DOHH2 (cell line): ENCODE results near the gene MKRN2.

Experiments used
- H3F3A ChIP-seq: fragments of 200-600 bp; sonication (generic), shearing (Covaris generic); 2 replicates; pipeline ENCODE4 v1.6.0; 2016; ENCODE audit warnings: antibody characterized with exemption, mild to moderate bottlenecking; ENCODE audit not compliant: control insufficient read depth, insufficient read depth
- H3K27ac ChIP-seq: fragments of 200-600 bp; sonication (generic); 2 replicates; pipeline ENCODE4 v1.5.1; 2014; ENCODE audit warnings: low read depth, mild to moderate bottlenecking, low read length, moderate library complexity
- H3K27me3 ChIP-seq: fragments of 200-600 bp; sonication (generic); 2 replicates; pipeline ENCODE4 v1.6.1; 2014; ENCODE audit warnings: mild to moderate bottlenecking, low read length, mixed read lengths; ENCODE audit not compliant: control insufficient read depth
- H3K36me3 ChIP-seq: fragments of 200-600 bp; sonication (generic); 2 replicates; pipeline ENCODE4 v1.6.1; 2014; ENCODE audit warnings: mild to moderate bottlenecking, low read length, moderate library complexity, mixed read lengths; ENCODE audit not compliant: control insufficient read depth
- H3K4me1 ChIP-seq: fragments of 200-600 bp; sonication (generic); 2 replicates; pipeline ENCODE4 v1.6.1; 2014; ENCODE audit warnings: mild to moderate bottlenecking, low read length, mixed read lengths; ENCODE audit not compliant: control insufficient read depth
- H3K4me2 ChIP-seq: fragments of 200-600 bp; sonication (generic); 2 replicates; pipeline ENCODE4 v1.6.0; 2014; ENCODE audit warnings: mild to moderate bottlenecking, low read length, moderate library complexity
- H3K4me3 ChIP-seq: fragments of 200-600 bp; sonication (generic); 2 replicates; pipeline ENCODE4 v1.5.1; 2014; ENCODE audit warnings: mild to moderate bottlenecking, low read length, mixed read lengths
- H3K79me2 ChIP-seq: fragments of 200-600 bp; sonication (generic); 2 replicates; pipeline ENCODE4 v1.6.1; 2014; ENCODE audit warnings: mild to moderate bottlenecking, low read length, mixed read lengths; ENCODE audit not compliant: control insufficient read depth
- H3K9me2 ChIP-seq: fragments of 200-600 bp; sonication (generic); replicated peaks from 2 replicates; pipeline ENCODE4 v1.6.1; 2014; ENCODE audit warnings: mild to moderate bottlenecking, low read length, mixed read lengths; ENCODE audit not compliant: control insufficient read depth
- H3K9me3 ChIP-seq: fragments of 200-600 bp; sonication (generic); 2 replicates; pipeline ENCODE4 v1.6.1; 2014; ENCODE audit warnings: antibody characterized with exemption, low read length, mixed read lengths; ENCODE audit not compliant: control insufficient read depth, insufficient read depth
- H4K20me1 ChIP-seq: fragments of 200-600 bp; sonication (generic); 2 replicates; pipeline ENCODE4 v1.6.0; 2014; ENCODE audit warnings: low read depth, mild to moderate bottlenecking, antibody characterized with exemption, low read length, moderate library complexity; ENCODE audit not compliant: control insufficient read depth, insufficient read depth
- CTCF ChIP-seq: fragments of 200-600 bp; sonication (generic); IDR thresholded peaks from one replicate; pipeline ENCODE4 v1.5.1; 2014; ENCODE audit warnings: antibody characterized with exemption, mild to moderate bottlenecking, low read depth, low read length; ENCODE audit not compliant: poor library complexity, severe bottlenecking
- EZH2phosphoT487 ChIP-seq: fragments of 200-600 bp; sonication (generic); IDR thresholded peaks from 2 replicates; pipeline ENCODE4 v1.6.1; 2017; ENCODE audit warnings: borderline replicate concordance, mild to moderate bottlenecking, antibody characterized with exemption, low read length, moderate library complexity, mixed read lengths

Gene MKRN2

GRCh38 chr3:12591997-12592715 lies 35.3 kb downstream of the MKRN2 start:
- Histone ChIP-seq H3K79me2 (no peaks in the 10 kb centered on the region), H3K4me1 (no peaks in the 10 kb centered on the region), H3F3A (peaks cover 7% of the 10 kb centered on the region), H3K27me3 (no peaks in the 10 kb centered on the region), H3K4me3 (no peak overlapping the region), H3K27ac (no peak overlapping the region), H3K9me2 (no peaks in the 10 kb centered on the region), H4K20me1 (no peaks in the 10 kb centered on the region), H3K4me2 (no peak overlapping the region), H3K36me3 (peaks cover 83% of the 10 kb centered on the region), H3K9me3 (no peaks in the 10 kb centered on the region)
- no peak for TF ChIP-seq CTCF
- no peak for TF ChIP-seq EZH2phosphoT487

- peaks cover 83% of the 10 kb centered on the region for H3K36me3 ChIP-seq
- H3K27me3 ChIP-seq, result no peaks in the 10 kb centered on the region
- no peak for TF ChIP-seq CTCF
- no peak for TF ChIP-seq EZH2phosphoT487
- no peaks in the 10 kb centered on the region for H3K4me1 ChIP-seq
- no peaks in the 10 kb centered on the region for H4K20me1 ChIP-seq
- H3K79me2 ChIP-seq, result no peaks in the 10 kb centered on the region
- H3K9me2 ChIP-seq, result no peaks in the 10 kb centered on the region
- 0 out of 2 replicates have a peak, but pooled peaks cover 2% of the 10 kb centered on the region for H3F3A ChIP-seq
- no peak overlapping the region for H3K27ac ChIP-seq
- H3K4me3 ChIP-seq, result no peak overlapping the region
- no peak overlapping the region for H3K4me2 ChIP-seq
- H3K9me3 ChIP-seq, result no peaks in the 10 kb centered on the region
These were observed 36.6 kb downstream of the MKRN2 start for GRCh38 chr3:12593473-12593872.

DNA sequence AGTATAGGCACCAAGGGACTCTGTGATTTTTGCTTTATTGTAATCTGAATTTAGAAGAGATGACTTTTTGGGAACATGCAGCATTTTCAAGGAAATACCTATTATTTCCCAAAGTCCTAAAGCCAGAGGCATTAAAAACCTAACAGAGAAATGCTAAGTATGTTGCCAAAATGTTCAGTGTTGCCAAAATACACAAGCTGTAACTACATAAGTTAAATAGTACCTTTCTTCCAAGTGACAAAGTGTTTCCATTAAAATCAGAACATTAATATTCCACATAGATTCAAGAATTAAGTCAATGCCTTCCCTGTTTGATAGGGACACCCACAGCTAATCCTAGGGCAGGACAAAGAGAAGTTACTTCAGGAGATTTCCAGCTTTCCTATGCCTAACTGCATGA lies 42.0 kb downstream of the MKRN2 start:
- Histone ChIP-seq H4K20me1 (no peaks in the 10 kb centered on the region), H3K27ac (no peak overlapping the region), H3K79me2 (no peaks in the 10 kb centered on the region), H3K9me3 (no peaks in the 10 kb centered on the region), H3K9me2 (no peaks in the 10 kb centered on the region), H3F3A (no peaks in the 10 kb centered on the region), H3K4me1 (no peaks in the 10 kb centered on the region), H3K27me3 (no peaks in the 10 kb centered on the region), H3K4me3 (no peak overlapping the region), H3K36me3 (peaks cover 94% of the 10 kb centered on the region), H3K4me2 (no peak overlapping the region)
- TF ChIP-seq EZH2phosphoT487 (no peak), CTCF (no peak)
